GM19452 (cell line): ENCODE measurements around the gene DCAF5.

Experiments used
- ATAC-seq: cut with Tn5 transposase; IDR thresholded peaks from one replicate; pipeline ENCODE4 v1.9.1; 2021; ENCODE audit not compliant: unreplicated experiment

DCAF5 gene

DNA sequence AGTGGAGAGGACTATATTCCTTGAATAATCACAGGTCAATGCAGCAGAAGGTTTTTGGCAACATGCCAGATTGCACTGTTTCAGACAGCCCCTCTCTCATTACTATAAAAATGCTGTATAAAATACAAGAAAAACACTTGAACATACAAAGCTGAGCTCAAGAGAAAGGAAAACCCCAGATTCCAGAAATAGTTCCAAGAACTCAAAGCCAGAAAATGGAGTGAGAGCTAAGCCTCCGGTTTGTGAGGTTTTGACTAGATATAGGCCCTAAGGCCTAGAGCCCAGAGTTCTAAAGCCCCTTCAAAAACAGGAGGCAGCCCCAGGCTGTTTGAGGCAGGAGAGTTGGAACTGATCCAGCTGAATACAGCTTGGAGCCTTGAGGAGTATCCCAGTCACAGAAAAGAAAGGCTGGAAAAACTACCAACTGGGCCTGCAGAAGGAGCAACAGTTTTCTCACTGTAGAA is 144.5 kb downstream of the DCAF5 start:
- no peak for ATAC-seq

- ATAC-seq = no peak
Measured at GRCh38 chr14:69006346-69006745, 146.6 kb downstream of the DCAF5 start.

DNA sequence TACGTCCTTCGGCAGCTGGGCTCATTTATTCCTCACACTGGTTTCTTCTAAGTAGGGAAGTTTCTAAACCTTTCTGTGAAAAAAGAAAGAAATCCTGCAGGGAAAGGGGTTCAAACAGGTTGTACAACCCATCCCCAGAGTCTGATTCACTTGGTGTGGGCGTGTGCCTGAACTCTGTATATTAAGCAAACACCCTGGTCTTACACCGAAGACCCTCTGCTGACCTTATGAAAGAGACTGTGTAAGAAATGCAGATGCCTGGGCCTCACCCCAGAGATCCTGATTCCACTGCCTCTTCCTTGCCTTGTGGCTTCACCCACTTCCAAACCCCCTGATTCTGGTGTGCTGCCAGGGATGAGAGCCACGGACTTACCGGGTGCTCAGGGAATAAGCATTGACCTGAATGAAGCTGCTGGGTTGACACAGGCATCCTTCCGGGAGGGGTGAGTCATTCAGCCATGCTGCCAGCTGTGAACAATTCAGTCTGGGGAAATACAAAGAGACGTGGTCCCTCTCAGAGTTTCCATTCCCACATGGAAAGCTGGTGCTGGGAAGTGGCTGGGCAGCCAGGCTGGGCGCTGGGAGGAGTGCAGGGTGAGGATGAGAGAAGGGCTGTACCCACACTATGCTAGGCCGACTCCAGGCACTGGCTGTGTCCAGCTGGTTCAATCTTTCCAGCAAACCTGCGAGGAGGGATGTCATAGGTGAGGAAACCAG is 147.3 kb downstream of the DCAF5 start:
- ATAC-seq = no peak

GRCh38 chr14:69004731-69005431 is 148.0 kb downstream of the DCAF5 start:
- no peak for ATAC-seq

DNA sequence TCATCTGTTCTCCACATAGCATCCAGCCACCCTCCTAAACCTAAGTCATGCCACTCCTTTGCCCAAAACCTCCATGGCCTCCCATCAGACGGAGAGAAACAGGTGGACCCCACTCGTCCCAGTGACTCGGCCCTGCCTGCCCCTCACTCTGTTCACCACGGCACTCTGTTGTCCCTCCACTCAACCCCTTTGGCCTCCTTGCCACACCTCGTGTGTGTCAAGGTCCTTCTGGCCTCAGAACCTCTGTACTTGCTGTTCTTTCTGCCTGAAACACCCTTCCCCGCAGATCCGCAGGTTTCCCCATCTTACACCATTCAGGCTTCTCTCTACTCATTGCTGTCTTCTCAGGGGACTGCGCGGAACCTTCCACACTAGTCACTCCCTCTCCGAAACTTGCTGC is 149.3 kb downstream of the DCAF5 start:
- ATAC-seq = no peak

DNA sequence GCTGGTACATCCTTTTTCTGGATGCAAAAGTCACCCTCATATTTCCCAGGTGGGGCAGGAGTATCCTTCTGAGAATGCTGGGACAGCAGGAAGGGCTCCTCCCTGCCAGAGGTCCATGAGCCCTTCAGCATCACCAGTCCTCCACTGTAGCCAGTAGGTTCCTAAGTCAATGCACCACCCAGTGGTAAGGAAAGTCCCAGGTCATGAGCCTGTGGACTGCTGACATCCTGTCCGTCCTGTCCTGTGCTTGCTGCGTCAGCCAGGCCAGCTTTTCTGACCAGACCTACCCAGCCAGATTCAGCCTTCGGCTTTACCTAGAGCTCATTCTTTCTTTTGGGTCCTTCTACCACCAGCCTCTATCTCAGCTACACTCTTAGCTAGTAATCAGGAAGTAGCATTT is 150.8 kb downstream of the DCAF5 start:
- no peak for ATAC-seq

DNA sequence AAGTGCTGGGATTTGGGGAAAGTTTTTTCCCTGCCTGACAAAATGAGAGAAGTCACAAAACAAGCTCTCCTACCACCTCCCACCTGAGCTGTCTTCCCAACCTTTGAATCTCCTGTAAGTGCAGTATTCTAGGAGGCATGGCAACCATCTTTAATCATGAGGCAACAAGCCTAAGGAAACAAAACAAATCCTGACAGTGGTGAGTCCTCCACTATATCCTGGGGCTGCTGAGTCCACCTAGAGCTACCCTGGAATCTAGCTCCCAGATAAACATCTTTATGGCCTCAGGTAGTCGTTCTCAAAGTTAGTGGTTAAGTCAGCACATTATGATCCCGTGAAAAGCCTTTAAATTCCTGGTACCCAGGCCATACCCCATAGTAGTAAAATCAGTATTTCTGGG is 151.5 kb downstream of the DCAF5 start:
- no peak for ATAC-seq
